Loucy (cell line): ENCODE data around the gene LINC00237.
A peak's percentile ranks its signal among the peaks of the same experiment; 100 is the strongest.

Experiments
- H2AFZ ChIP-seq: fragments of 200-600 bp; sonication (generic); 2 replicates; pipeline ENCODE4 v1.6.0; 2016; ENCODE audit warnings: antibody characterized with exemption, mild to moderate bottlenecking, low read length, moderate library complexity
- H3F3A ChIP-seq: fragments of 200-600 bp; 2 replicates; pipeline ENCODE4 v1.6.0; 2016; ENCODE audit warnings: antibody characterized with exemption, low read depth, mild to moderate bottlenecking
- H3K27me3 ChIP-seq: fragments of 200-600 bp; sonication (generic); 2 replicates; pipeline ENCODE4 v1.6.1; 2014; ENCODE audit warnings: low read length, mild to moderate bottlenecking; ENCODE audit not compliant: insufficient read depth, poor library complexity, severe bottlenecking
- H3K36me3 ChIP-seq: fragments of 200-600 bp; sonication (generic); 2 replicates; pipeline ENCODE4 v1.6.1; 2016; ENCODE audit warnings: low read length; ENCODE audit not compliant: insufficient read depth
- H3K4me1 ChIP-seq: fragments of 200-600 bp; sonication (generic); 2 replicates; pipeline ENCODE4 v1.5.1; 2014; ENCODE audit warnings: low read length, mild to moderate bottlenecking; ENCODE audit not compliant: insufficient read depth, poor library complexity, severe bottlenecking
- H3K4me2 ChIP-seq: fragments of 200-600 bp; sonication (generic); 2 replicates; pipeline ENCODE4 v1.6.0; 2014; ENCODE audit warnings: antibody characterized with exemption, low read length, low read depth, mild to moderate bottlenecking; ENCODE audit not compliant: poor library complexity, severe bottlenecking
- H3K4me3 ChIP-seq: fragments of 200-600 bp; sonication (generic); 2 replicates; pipeline ENCODE4 v1.5.1; 2014; ENCODE audit warnings: low read length, mild to moderate bottlenecking, mixed read lengths; ENCODE audit not compliant: poor library complexity, severe bottlenecking
- H3K79me2 ChIP-seq: fragments of 200-600 bp; sonication (generic); 2 replicates; pipeline ENCODE4 v1.6.1; 2014; ENCODE audit warnings: low read length; ENCODE audit not compliant: insufficient read depth
- H3K9ac ChIP-seq: fragments of 200-600 bp; sonication (generic); 2 replicates; pipeline ENCODE4 v1.6.0; 2014; ENCODE audit warnings: mild to moderate bottlenecking, low read depth, low read length, moderate library complexity; ENCODE audit not compliant: poor library complexity, severe bottlenecking
- H3K9me2 ChIP-seq: fragments of 200-600 bp; sonication (generic); replicated peaks from 2 replicates; pipeline ENCODE4 v1.6.1; 2016; ENCODE audit warnings: low read depth, low read length, mixed read lengths
- H3K9me3 ChIP-seq: fragments of 200-600 bp; sonication (generic); 2 replicates; pipeline ENCODE4 v1.6.1; 2014; ENCODE audit warnings: mild to moderate bottlenecking, antibody characterized with exemption, low read length, low read depth; ENCODE audit not compliant: insufficient read depth
- H4K20me1 ChIP-seq: fragments of 200-600 bp; sonication (generic); 2 replicates; pipeline ENCODE4 v1.6.0; 2014; ENCODE audit warnings: antibody characterized with exemption, low read length, mild to moderate bottlenecking; ENCODE audit not compliant: insufficient read depth, poor library complexity, severe bottlenecking
- EZH2phosphoT487 ChIP-seq: fragments of 200-600 bp; IDR thresholded peaks from 2 replicates; pipeline ENCODE4 v1.6.1; 2018; ENCODE audit warnings: antibody characterized with exemption, mild to moderate bottlenecking, moderate library complexity, borderline replicate concordance
- TF ChIP-seq, protein P1 (sequence below): fragments of 200-600 bp; sonication (generic); conservative IDR thresholded peaks from 2 replicates; pipeline ENCODE4 v1.5.1; 2014; ENCODE audit warnings: mild to moderate bottlenecking, antibody characterized with exemption, low read length

LINC00237 gene

GRCh38 chr20:21075471-21075870 lies 30.7 kb downstream of the LINC00237 start:
- Histone ChIP-seq H2AFZ (no peak overlapping the region), H3K4me2 (peak overlapping the region; percentile 48)
- TF ChIP-seq, protein P1, sequence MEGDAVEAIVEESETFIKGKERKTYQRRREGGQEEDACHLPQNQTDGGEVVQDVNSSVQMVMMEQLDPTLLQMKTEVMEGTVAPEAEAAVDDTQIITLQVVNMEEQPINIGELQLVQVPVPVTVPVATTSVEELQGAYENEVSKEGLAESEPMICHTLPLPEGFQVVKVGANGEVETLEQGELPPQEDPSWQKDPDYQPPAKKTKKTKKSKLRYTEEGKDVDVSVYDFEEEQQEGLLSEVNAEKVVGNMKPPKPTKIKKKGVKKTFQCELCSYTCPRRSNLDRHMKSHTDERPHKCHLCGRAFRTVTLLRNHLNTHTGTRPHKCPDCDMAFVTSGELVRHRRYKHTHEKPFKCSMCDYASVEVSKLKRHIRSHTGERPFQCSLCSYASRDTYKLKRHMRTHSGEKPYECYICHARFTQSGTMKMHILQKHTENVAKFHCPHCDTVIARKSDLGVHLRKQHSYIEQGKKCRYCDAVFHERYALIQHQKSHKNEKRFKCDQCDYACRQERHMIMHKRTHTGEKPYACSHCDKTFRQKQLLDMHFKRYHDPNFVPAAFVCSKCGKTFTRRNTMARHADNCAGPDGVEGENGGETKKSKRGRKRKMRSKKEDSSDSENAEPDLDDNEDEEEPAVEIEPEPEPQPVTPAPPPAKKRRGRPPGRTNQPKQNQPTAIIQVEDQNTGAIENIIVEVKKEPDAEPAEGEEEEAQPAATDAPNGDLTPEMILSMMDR: no peak
- TF ChIP-seq EZH2phosphoT487: no peak

DNA sequence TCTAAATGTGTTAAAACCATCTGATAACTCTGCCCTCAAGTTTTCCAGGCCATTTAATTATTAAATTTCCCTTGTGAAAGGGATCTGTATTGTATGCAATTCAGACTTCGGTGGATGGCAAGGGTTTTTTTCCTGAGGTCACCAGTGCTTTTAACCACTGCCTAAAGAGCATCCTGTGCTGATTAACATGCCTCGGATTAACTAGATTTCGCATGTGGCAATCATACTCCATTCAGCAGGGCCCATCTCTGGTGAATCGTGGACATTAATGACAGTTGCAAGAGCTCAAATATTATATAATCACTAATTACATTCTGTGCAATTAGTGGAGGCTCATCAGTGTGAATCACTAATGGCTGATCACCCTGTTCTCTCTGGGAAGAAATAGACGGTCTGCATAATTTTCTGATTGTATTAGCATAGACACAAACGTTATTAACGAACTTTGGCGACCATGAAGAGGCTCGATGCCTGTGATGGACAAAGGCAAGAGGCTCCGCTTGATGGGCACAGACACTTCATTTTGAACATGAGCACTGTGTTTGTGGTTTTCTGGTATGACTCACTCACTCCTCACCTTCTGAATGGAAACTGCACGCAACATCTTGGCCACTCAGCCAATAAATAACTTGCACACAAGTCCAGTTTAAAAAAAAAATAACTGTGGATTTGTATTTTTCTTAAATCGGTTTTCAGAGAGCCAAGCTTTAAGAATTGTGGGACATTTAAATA lies 31.4 kb downstream of the LINC00237 start:
- TF ChIP-seq, protein P1: no peak
- no peak for TF ChIP-seq EZH2phosphoT487
- H3K79me2 ChIP-seq: no peaks in the 10 kb centered on the region
- peak overlapping the region; percentile 48 for H3K4me2 ChIP-seq
- H2AFZ ChIP-seq: no peak overlapping the region
- H3F3A ChIP-seq: no peaks in the 10 kb centered on the region
- no peak overlapping the region for H3K9ac ChIP-seq
- H3K9me2 ChIP-seq: no peaks in the 10 kb centered on the region
- no peaks in the 10 kb centered on the region for H3K36me3 ChIP-seq
- no peaks in the 10 kb centered on the region for H3K27me3 ChIP-seq
- H3K4me1 ChIP-seq: peaks cover 29% of the 10 kb centered on the region
- H4K20me1 ChIP-seq: no peaks in the 10 kb centered on the region
- no peaks in the 10 kb centered on the region for H3K9me3 ChIP-seq
- no peak overlapping the region for H3K4me3 ChIP-seq

More at GRCh38 chr20:21075471-21075870, 30.7 kb downstream of the LINC00237 start:
- Histone ChIP-seq H3K9me2 (no peaks in the 10 kb centered on the region), H3K9me3 (no peaks in the 10 kb centered on the region), H3K27me3 (no peaks in the 10 kb centered on the region), H3K4me1 (peaks cover 29% of the 10 kb centered on the region), H3K36me3 (no peaks in the 10 kb centered on the region), H3K4me3 (no peak overlapping the region), H3K9ac (no peak overlapping the region), H3F3A (no peaks in the 10 kb centered on the region), H3K79me2 (no peaks in the 10 kb centered on the region), H4K20me1 (no peaks in the 10 kb centered on the region)

DNA sequence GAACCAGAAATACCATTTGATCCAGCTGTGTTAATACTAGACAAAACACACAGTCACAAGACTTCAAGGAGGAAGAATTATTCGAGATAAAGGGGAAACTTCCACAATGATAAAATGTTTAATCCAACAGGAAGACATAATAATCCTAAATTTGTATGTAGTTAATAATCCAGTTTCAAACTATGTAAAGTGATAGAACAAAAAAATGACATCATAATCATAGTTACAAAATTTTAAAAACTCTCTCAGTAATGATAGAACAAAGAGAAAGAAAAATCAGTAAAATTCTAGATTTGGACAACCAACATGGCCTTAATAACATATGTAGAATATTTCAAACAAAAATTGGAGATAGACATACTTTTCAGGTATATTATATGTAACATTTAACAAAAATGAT lies 38.9 kb downstream of the LINC00237 start:
- Histone ChIP-seq H2AFZ (no peak overlapping the region), H3K9ac (no peak overlapping the region)

More for the DNA sequence above, 38.9 kb downstream of the LINC00237 start:
- no peak overlapping the region for H3K4me2 ChIP-seq
- H3K36me3 ChIP-seq: no peaks in the 10 kb centered on the region
- no peaks in the 10 kb centered on the region for H3K27me3 ChIP-seq
- TF ChIP-seq, protein P1: no peak
- TF ChIP-seq EZH2phosphoT487: no peak
- no peaks in the 10 kb centered on the region for H3F3A ChIP-seq
- H3K79me2 ChIP-seq: no peaks in the 10 kb centered on the region
- H3K9me2 ChIP-seq: no peaks in the 10 kb centered on the region
- H3K4me1 ChIP-seq: no peaks in the 10 kb centered on the region
- H3K4me3 ChIP-seq: no peak overlapping the region
- H3K9me3 ChIP-seq: no peaks in the 10 kb centered on the region
- H4K20me1 ChIP-seq: no peaks in the 10 kb centered on the region
